Psoas muscle (tissue), 8 donors: Measurements from ENCODE around the gene ADAM23. TPM values are rescaled to one million over a fixed set of nuclear protein-coding genes. Genes with fewer than 3 reads are reported as not detected.

ENCODE experiments used
- ATAC-seq, 4 donors: fragments of 200-7000 bp; cut with Tn5 transposase; one replicate each; pipeline ENCODE4 v1.9.1; 2020; ENCODE audit warnings: moderate library complexity in 3 of 4, mild to moderate bottlenecking in 2 of 4
- DNase-seq, 2 donors: peaks; one replicate each; pipeline ENCODE4 v3.0.0-alpha.2; 2020
- H3K27ac ChIP-seq: fragments of 200-600 bp; one replicate; pipeline ENCODE4 v1.8.0; 2022
- H3K27me3 ChIP-seq, 3 donors: fragments of 200-600 bp in 1 of 3; one replicate each; pipeline versions ENCODE4 v1.6.1 to v1.8.0; 2013 to 2022; ENCODE audit warnings: low read length in 2 of 3, mild to moderate bottlenecking in 2 of 3, moderate library complexity in 1 of 3; ENCODE audit not compliant: insufficient read depth in 3 of 3
- H3K36me3 ChIP-seq, 2 donors: fragments of 200-600 bp in 1 of 2; one replicate each; pipeline versions ENCODE4 v1.6.1 to v1.8.0; 2013 to 2022; ENCODE audit warnings: low read depth in 1 of 2, mild to moderate bottlenecking in 1 of 2, moderate library complexity in 1 of 2; ENCODE audit not compliant: insufficient read depth in 1 of 2
- H3K4me1 ChIP-seq: fragments of 200-600 bp; one replicate; pipeline ENCODE4 v1.8.0; 2022
- H3K4me3 ChIP-seq: fragments of 200-600 bp; one replicate; pipeline ENCODE4 v1.8.0; 2022; ENCODE audit warnings: mild to moderate bottlenecking
- H3K9me3 ChIP-seq: fragments of 200-600 bp; one replicate; pipeline ENCODE4 v1.8.0; 2022
- CTCF ChIP-seq: fragments of 200-600 bp; IDR thresholded peaks from one replicate; pipeline ENCODE4 v1.8.0; 2022; ENCODE audit warnings: antibody characterized with exemption
- WGBS, 3 donors: extraction: QIAGEN DNeasy Blood & Tissue Kit; methylation state at CpG; one replicate each; pipeline versions ENCODE4 v1.1.6 to v1.1.7; 2013; 5-methylcytosine and 5-hydroxymethylcytosine counted together
- intact Hi-C, 2 donors: fragments of 100-400 bp; cut with DNase I; formaldehyde crosslinking; loops; one replicate each; pipeline versions ENCODE4 v1.11.0 to v1.14.2; 2022
- polyA plus RNA-seq, 3 donors: library from polyadenylated mRNA; stranded (reverse); fragments of 200-250 nt; gene quantifications; one replicate each; pipeline ENCODE4 v1.2.3, GENCODE V29; 2013
- total RNA-seq, 4 donors: library from RNA; stranded (reverse); fragmentation: NEBNext Ultra II Directional in 2 of 4; extraction: Animal tissue kit (Norgen Biotek cat#: 25700) in 2 of 4; gene quantifications; one replicate each; pipeline versions ENCODE4 v1.2.1 to v1.2.4, GENCODE V29; 2021 to 2023
- donor health status: healthy with polysubstance abuse.
- donor health status: DM: no; HTN: no; CAD: no; lungs with moderate emphysema.
- donor health status: Bipolar disorder and iron deficiency.
- donor health status: healthy.
- donor health status: DM: yes; HTN: yes; CAD: no.
- donor health status: DM: no; HTN: no; CAD: no.
- donor health status: DM: no; HTN: no; CAD: no.
- donor health status: DM: yes; HTN: yes; CAD: no.

The ADAM23 gene
- total and polyA plus RNA-seq, 7 donors = 0.42 to 9.2 (median 6.0) TPM

GRCh38 chr2:206432193-206433082, 10.9 kb upstream of the ADAM23 start:
- WGBS, 3 donors = 62 to 71% (median 66%) methylated on average over 6 of the region's 6 CpGs
- Histone ChIP-seq H3K27me3 (no peaks in the 10 kb centered on the region), H3K4me3 (no peak overlapping the region), H3K9me3 (no peaks in the 10 kb centered on the region), H3K36me3 (no peaks in the 10 kb centered on the region), H3K27ac (no peak overlapping the region), H3K4me1 (no peaks in the 10 kb centered on the region)
- TF ChIP-seq CTCF = no peak
- intact Hi-C loops = no loop called here
- ATAC-seq (no peak), DNase-seq (no peak)

GRCh38 chr2:206433190-206433589, 10.1 kb upstream of the ADAM23 start:
- no peak overlapping the region for H3K27ac ChIP-seq
- no peak for TF ChIP-seq CTCF
- intact Hi-C loops = no loop called here

GRCh38 chr2:206433686-206434085, 9.6 kb upstream of the ADAM23 start:
- Histone ChIP-seq H3K36me3 (no peaks in the 10 kb centered on the region), H3K4me1 (no peaks in the 10 kb centered on the region), H3K27me3 (no peaks in the 10 kb centered on the region), H3K27ac (no peak overlapping the region), H3K9me3 (no peaks in the 10 kb centered on the region), H3K4me3 (no peak overlapping the region)
- ATAC-seq = no peak
- intact Hi-C loops = no loop called here
- DNase-seq = no peak
- TF ChIP-seq CTCF = no peak

More at GRCh38 chr2:206433190-206433589, 10.1 kb upstream of the ADAM23 start:
- no peaks in the 10 kb centered on the region for H3K36me3 ChIP-seq
- H3K4me1 ChIP-seq = no peaks in the 10 kb centered on the region
- H3K4me3 ChIP-seq = no peak overlapping the region
- no peaks in the 10 kb centered on the region for H3K9me3 ChIP-seq
- no peaks in the 10 kb centered on the region for H3K27me3 ChIP-seq
- ATAC-seq = no peak
- no peak for DNase-seq

- Histone ChIP-seq H3K4me1 (no peaks in the 10 kb centered on the region), H3K27me3 (no peaks in the 10 kb centered on the region), H3K36me3 (no peaks in the 10 kb centered on the region), H3K4me3 (no peak overlapping the region), H3K27ac (no peak overlapping the region), H3K9me3 (no peaks in the 10 kb centered on the region)
- ATAC-seq (no peak), DNase-seq (no peak)
- TF ChIP-seq CTCF = no peak
- WGBS, 3 donors = 24 to 41% (median 34%) methylated on average over 3 of the region's 3 CpGs
- intact Hi-C loops = no loop called here
These were observed 7.6 kb upstream of the ADAM23 start for GRCh38 chr2:206435742-206436141.
